ENCODE data around the gene SERINC5. TPM values are rescaled to one million over a fixed set of nuclear protein-coding genes. Genes with fewer than 3 reads are reported as not detected.

SERINC5 gene
- total RNA-seq, 1 experiment from 2014 or later: 128 TPM

DNA sequence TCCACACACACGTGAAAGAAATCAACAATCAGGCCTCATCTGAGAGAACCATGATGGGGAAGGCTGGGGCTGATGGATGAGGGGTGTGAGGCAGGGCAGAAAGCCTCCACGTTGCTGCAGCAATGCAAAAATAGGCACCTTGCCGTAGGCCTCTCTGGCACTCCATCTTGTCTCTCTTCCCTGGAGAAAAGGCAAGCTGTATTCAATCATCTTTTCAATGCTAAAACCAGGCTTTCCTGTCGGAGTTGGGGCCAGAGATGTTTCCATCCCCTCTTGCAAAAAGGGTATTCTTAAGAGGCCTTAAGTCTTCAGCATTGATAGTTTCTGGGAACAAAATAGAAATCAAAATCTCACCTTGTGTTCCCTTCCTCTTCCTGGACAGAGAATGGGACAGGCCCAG lies 139.8 kb downstream of the SERINC5 start:
- no peak overlapping the region for H3K4me3 Mint-ChIP-seq
- ChIA-PET POLR2A (no interaction called here), CTCF (interaction anchor here (1.0 kb wide), 1 partner anchor 18 kb away, joined by 3 read pairs; no protein-coding TSS in a partner anchor)
- peak overlapping the region; percentile 10; the same call in 1 of the 2 replicates for H3K27ac Mint-ChIP-seq
- peaks cover 29% of the 10 kb centered on the region for H3K36me3 Mint-ChIP-seq
- ATAC-seq (no peak), DNase-seq (ENCODE audit: low spot score) (no peak)
- no peaks in the 10 kb centered on the region; the same call in 1 of the 2 replicates for H3K27me3 Mint-ChIP-seq (ENCODE audit: low read depth)
- H3K4me1 Mint-ChIP-seq: peaks cover 22% of the 10 kb centered on the region
- H3K9me3 Mint-ChIP-seq: peaks cover 30% of the 10 kb centered on the region
- TF ChIP-seq NR3C1 (CRISPR knock-in tag; conservative IDR thresholded peaks at IDR 0.05; ENCODE audit: low read depth): no peak
- TF ChIP-seq RELA (CRISPR knock-in tag; IDR thresholded peaks at IDR 0.05; ENCODE audit: borderline replicate concordance): no peak
- no peak for TF ChIP-seq ATF1 (CRISPR knock-in tag; IDR thresholded peaks at IDR 0.05)
- TF ChIP-seq NR2C2 (CRISPR knock-in tag; IDR thresholded peaks at IDR 0.05): no peak
- no peak for TF ChIP-seq MXD4 (CRISPR knock-in tag; IDR thresholded peaks at IDR 0.05; ENCODE audit: borderline replicate concordance)
- TF ChIP-seq, protein P1, sequence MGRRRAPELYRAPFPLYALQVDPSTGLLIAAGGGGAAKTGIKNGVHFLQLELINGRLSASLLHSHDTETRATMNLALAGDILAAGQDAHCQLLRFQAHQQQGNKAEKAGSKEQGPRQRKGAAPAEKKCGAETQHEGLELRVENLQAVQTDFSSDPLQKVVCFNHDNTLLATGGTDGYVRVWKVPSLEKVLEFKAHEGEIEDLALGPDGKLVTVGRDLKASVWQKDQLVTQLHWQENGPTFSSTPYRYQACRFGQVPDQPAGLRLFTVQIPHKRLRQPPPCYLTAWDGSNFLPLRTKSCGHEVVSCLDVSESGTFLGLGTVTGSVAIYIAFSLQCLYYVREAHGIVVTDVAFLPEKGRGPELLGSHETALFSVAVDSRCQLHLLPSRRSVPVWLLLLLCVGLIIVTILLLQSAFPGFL (CRISPR knock-in tag; IDR thresholded peaks at IDR 0.05; ENCODE audit: borderline replicate concordance): no peak
- TF ChIP-seq, protein P2, sequence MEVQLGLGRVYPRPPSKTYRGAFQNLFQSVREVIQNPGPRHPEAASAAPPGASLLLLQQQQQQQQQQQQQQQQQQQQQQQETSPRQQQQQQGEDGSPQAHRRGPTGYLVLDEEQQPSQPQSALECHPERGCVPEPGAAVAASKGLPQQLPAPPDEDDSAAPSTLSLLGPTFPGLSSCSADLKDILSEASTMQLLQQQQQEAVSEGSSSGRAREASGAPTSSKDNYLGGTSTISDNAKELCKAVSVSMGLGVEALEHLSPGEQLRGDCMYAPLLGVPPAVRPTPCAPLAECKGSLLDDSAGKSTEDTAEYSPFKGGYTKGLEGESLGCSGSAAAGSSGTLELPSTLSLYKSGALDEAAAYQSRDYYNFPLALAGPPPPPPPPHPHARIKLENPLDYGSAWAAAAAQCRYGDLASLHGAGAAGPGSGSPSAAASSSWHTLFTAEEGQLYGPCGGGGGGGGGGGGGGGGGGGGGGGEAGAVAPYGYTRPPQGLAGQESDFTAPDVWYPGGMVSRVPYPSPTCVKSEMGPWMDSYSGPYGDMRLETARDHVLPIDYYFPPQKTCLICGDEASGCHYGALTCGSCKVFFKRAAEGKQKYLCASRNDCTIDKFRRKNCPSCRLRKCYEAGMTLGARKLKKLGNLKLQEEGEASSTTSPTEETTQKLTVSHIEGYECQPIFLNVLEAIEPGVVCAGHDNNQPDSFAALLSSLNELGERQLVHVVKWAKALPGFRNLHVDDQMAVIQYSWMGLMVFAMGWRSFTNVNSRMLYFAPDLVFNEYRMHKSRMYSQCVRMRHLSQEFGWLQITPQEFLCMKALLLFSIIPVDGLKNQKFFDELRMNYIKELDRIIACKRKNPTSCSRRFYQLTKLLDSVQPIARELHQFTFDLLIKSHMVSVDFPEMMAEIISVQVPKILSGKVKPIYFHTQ (CRISPR knock-in tag; IDR thresholded peaks at IDR 0.05): no peak
- TF ChIP-seq ZBTB21 (CRISPR knock-in tag; IDR thresholded peaks at IDR 0.05; ENCODE audit: borderline replicate concordance): no peak
- no peak for TF ChIP-seq JAZF1 (CRISPR knock-in tag; IDR thresholded peaks at IDR 0.05)
- no peak for TF ChIP-seq ZNF425 (CRISPR knock-in tag; conservative IDR thresholded peaks at IDR 0.05)
- TF ChIP-seq, protein P3, sequence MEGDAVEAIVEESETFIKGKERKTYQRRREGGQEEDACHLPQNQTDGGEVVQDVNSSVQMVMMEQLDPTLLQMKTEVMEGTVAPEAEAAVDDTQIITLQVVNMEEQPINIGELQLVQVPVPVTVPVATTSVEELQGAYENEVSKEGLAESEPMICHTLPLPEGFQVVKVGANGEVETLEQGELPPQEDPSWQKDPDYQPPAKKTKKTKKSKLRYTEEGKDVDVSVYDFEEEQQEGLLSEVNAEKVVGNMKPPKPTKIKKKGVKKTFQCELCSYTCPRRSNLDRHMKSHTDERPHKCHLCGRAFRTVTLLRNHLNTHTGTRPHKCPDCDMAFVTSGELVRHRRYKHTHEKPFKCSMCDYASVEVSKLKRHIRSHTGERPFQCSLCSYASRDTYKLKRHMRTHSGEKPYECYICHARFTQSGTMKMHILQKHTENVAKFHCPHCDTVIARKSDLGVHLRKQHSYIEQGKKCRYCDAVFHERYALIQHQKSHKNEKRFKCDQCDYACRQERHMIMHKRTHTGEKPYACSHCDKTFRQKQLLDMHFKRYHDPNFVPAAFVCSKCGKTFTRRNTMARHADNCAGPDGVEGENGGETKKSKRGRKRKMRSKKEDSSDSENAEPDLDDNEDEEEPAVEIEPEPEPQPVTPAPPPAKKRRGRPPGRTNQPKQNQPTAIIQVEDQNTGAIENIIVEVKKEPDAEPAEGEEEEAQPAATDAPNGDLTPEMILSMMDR (IDR thresholded peaks at IDR 0.05): no peak
- TF ChIP-seq, protein P4, sequence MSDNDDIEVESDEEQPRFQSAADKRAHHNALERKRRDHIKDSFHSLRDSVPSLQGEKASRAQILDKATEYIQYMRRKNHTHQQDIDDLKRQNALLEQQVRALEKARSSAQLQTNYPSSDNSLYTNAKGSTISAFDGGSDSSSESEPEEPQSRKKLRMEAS (CRISPR knock-in tag; IDR thresholded peaks at IDR 0.05): no peak
- no peak for TF ChIP-seq ZBTB43 (CRISPR knock-in tag; IDR thresholded peaks at IDR 0.05)
- no peak for TF ChIP-seq TP53 (CRISPR knock-in tag; IDR thresholded peaks at IDR 0.05)
- TF ChIP-seq, protein P5, sequence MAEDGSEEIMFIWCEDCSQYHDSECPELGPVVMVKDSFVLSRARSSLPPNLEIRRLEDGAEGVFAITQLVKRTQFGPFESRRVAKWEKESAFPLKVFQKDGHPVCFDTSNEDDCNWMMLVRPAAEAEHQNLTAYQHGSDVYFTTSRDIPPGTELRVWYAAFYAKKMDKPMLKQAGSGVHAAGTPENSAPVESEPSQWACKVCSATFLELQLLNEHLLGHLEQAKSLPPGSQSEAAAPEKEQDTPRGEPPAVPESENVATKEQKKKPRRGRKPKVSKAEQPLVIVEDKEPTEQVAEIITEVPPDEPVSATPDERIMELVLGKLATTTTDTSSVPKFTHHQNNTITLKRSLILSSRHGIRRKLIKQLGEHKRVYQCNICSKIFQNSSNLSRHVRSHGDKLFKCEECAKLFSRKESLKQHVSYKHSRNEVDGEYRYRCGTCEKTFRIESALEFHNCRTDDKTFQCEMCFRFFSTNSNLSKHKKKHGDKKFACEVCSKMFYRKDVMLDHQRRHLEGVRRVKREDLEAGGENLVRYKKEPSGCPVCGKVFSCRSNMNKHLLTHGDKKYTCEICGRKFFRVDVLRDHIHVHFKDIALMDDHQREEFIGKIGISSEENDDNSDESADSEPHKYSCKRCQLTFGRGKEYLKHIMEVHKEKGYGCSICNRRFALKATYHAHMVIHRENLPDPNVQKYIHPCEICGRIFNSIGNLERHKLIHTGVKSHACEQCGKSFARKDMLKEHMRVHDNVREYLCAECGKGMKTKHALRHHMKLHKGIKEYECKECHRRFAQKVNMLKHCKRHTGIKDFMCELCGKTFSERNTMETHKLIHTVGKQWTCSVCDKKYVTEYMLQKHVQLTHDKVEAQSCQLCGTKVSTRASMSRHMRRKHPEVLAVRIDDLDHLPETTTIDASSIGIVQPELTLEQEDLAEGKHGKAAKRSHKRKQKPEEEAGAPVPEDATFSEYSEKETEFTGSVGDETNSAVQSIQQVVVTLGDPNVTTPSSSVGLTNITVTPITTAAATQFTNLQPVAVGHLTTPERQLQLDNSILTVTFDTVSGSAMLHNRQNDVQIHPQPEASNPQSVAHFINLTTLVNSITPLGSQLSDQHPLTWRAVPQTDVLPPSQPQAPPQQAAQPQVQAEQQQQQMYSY (CRISPR knock-in tag; IDR thresholded peaks at IDR 0.05): no peak
- TF ChIP-seq, protein P6, sequence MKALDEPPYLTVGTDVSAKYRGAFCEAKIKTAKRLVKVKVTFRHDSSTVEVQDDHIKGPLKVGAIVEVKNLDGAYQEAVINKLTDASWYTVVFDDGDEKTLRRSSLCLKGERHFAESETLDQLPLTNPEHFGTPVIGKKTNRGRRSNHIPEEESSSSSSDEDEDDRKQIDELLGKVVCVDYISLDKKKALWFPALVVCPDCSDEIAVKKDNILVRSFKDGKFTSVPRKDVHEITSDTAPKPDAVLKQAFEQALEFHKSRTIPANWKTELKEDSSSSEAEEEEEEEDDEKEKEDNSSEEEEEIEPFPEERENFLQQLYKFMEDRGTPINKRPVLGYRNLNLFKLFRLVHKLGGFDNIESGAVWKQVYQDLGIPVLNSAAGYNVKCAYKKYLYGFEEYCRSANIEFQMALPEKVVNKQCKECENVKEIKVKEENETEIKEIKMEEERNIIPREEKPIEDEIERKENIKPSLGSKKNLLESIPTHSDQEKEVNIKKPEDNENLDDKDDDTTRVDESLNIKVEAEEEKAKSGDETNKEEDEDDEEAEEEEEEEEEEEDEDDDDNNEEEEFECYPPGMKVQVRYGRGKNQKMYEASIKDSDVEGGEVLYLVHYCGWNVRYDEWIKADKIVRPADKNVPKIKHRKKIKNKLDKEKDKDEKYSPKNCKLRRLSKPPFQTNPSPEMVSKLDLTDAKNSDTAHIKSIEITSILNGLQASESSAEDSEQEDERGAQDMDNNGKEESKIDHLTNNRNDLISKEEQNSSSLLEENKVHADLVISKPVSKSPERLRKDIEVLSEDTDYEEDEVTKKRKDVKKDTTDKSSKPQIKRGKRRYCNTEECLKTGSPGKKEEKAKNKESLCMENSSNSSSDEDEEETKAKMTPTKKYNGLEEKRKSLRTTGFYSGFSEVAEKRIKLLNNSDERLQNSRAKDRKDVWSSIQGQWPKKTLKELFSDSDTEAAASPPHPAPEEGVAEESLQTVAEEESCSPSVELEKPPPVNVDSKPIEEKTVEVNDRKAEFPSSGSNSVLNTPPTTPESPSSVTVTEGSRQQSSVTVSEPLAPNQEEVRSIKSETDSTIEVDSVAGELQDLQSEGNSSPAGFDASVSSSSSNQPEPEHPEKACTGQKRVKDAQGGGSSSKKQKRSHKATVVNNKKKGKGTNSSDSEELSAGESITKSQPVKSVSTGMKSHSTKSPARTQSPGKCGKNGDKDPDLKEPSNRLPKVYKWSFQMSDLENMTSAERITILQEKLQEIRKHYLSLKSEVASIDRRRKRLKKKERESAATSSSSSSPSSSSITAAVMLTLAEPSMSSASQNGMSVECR (CRISPR knock-in tag; IDR thresholded peaks at IDR 0.05; ENCODE audit: borderline replicate concordance): no peak
- TF ChIP-seq ETV6 (CRISPR knock-in tag; IDR thresholded peaks at IDR 0.05): no peak

Data from WTC11 (cell line).